ENCODE measurements around the gene NDUFAF8.

The NDUFAF8 gene

DNA sequence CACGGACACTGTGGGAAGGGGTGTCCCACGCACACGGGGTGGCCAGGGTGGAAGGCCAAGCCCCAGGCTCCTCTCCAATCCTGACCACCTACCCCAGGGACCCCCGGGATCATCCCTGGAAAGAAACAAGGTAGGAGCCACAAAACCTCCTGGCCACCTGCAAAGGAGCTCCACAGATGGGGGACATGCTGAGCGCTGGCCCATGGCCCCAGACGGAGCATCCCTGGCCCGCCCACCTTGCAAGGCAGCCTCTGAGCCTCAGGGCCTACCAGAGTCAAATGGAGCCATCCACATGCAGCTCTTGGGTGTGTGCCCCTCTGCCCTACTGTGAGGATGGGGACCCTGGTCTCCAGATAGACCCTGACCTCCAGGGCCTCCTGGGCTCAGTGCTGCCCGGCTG, 39.7 kb downstream of the NDUFAF8 start:
- no peak for DNase-seq

DNA sequence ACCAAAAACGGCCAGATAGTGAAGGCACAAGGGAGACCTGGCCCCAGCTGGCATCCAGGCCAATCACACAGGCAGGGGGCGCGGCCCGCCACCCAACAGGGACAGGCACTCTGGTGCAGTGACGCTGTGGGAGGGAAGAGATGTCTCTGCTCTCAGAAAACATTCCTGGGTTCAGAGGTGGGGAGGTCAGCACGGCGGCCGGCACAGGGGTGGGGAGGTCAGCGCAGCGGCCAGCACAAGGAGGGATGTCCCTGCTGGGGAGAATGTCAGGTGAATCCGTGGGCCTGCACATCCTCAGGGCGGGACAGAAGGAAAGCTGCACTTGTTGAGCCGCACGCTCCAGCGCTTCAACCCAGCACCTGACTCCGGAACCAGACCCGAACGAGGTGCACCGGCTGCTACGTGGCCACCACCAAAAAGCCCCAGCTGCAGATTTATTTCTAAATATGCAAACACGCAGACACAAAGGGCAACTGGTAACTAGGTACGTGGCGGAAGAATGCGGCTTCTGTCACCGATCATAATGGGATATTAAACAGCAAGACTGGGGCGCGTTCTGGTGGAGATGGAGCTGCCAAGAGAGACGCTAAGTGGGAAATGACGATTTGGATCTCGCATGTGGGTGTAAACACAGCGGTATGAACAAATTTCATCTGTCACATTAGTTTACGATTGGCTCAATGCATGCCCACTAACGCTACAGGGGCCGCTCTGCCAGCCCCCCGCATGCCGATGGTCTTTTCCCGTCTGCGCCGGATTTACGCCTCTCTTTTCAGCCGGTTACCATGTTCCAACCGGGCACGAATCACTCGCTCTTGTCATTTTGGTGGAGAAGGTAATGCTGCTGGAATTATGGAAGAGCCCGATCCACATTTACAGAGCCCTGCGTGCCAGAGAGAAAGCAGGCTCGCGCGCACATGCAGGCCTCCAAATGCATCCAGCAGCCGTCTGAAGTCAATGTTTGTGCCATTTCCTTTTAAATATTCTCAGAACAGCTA, 40.5 kb downstream of the NDUFAF8 start:
- no peak for DNase-seq

DNA sequence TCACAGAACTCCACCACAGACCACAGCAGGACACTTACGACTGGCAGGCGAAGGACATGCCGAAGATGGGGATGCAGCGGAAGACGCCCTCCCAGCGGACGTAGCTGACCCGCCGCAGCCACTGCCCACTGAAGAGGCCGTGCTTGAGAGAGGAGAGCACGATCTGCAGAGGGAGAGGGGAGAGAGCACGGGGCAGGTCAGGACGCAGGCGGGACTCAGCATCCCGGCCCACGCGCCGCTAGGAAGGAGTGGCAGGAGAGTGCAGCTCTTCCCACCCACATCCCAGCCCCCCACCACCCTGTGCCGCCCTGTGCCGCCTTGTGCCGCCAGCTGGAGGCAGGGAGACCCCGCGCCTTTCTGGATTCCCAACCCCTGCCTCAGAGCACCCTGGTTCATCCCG, 41.5 kb downstream of the NDUFAF8 start:
- DNase-seq = no peak

DNA sequence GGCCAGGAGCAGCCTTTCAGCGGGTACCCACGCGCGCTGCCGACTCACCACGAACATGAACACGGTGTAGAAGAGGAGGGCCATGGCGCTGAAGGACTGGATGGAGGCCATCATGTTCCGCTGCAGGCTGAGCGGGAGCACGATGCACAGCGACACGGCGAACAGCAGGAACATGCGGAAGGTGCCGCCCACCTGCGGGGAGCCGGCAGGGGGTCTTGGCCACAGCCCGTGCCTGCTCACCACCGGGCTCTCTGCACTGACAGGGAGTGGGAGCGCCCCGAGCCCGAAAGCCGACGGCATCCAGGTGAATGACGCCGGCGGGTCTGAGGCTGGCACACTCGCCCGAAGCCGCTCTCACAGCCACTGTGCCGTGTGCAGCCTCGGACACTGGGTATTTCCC, 43.0 kb downstream of the NDUFAF8 start:
- DNase-seq = no peak

DNA sequence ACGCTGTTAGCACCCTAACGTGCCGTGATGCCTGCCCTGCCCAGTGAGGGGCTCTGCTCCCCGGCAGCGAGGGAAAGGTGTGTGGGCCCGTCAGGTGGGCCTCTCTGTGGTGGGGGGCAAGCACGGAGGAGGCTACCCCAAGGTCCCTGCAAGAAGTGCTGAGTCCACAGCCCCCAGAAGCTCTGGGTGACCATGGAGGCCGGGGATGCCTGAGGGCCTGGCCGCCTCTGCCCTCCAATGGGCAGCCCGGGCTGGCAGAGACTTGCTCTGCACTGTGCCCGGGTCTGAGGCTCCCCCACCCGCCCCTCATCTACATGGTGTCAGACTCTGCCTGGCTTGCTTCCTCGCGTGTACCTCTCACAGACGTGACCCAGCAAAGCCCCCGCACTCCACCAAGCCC, 43.8 kb downstream of the NDUFAF8 start:
- DNase-seq = no peak

DNA sequence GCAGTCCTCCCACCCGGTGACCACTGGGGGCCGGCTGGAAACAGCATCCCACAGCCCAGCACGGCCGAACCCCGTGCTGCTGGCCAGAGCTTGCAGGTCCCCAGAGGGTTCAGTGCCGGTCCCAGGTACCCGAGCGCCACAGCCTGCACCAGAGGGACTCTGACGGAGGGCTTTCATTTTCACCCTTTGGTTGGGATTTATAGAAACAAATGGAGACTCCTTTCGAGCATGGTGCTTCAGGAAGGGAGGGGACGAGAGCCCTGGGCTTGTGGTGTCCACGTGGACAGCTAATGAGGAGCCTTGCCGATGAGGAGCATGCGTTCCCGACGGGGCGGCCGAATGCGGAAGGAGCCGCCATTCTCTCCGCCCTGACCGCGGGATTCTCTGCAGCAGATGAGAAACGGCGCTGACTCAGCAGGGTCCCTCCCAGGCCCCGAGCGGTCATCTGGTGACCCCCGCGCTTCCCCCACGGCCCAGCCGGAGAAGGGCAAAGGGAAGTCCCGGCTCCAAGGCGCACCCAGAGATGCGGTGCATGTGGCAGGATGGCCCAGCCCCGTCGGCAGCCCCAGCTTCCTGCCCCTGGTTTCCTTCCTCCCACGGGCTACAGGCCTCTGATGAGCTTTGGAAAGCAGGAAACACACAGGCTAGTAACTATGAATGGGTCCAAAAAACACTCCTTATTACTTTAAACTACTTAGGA, 46.2 kb downstream of the NDUFAF8 start:
- peak; percentile 48 for DNase-seq

DNA sequence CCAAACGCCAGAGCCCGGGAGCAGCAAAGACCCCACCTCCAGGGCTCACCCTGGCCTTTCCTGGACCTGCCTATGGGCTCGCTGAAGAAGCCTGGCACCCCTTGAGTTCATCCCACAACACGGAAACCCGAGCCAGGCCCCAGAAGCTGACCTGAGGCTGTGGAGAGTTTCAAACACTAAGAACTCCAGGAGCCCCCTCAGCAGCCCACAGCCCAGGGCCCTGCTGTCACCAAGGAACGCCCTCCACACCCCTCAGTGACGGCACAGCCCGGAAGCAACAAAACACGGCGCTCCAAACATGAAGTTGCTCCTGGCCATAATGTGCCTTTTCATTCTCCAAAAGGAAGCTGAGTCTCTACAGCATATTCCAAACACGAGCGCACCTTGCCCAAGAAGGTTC, 46.8 kb downstream of the NDUFAF8 start:
- DNase-seq = no peak

DNA sequence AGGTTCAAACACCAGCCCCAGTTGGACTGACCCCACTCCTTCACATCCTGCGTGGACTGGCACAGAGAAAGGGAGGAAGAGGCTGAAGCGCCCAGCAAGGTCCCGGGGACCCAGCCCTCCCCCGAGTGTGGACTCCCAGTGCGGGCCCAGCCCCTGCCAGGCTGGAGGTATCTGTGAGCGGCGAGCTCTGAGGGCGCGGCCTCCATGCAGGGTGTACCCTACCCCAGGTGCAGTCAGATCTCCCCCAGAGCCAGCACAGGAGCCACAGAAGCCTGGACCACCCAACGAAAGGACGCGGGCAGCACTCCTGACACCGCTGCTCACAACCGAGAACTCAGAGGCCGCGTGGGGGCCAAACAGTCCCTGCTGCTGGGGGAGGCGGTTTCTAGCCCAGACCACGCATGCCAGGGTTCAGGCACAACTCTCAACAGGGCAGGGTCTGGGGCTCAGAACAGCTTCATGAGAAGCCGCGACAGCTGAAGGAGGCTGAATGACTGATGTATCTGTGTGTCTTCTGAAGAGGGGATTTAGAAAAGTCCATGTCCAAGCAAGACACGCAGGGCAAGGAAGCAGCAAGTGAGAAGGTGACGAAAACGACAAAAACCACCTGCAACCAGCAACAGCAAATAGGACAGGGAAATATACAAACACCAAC, 47.5 kb downstream of the NDUFAF8 start:
- DNase-seq = no peak

DNA sequence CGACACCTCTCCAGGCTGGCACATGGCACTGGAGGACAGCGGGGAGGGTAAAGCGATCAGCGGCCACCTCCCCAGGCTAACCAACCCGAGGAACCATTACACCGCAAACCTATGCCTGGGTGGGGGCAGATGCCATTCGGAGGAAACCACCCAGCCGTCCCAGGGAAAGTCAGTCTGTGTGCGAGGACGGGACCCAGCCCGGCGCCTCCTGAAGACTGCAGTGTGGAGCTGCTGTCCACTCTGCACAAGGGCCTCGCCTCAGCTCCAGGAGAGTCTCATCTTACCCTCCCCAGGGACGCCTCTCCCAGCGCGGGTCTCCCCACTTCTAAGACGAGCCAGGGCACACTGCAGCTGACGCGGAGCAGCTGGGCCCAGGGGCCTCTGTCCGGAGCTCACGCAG, 48.0 kb downstream of the NDUFAF8 start:
- no peak for DNase-seq

DNA sequence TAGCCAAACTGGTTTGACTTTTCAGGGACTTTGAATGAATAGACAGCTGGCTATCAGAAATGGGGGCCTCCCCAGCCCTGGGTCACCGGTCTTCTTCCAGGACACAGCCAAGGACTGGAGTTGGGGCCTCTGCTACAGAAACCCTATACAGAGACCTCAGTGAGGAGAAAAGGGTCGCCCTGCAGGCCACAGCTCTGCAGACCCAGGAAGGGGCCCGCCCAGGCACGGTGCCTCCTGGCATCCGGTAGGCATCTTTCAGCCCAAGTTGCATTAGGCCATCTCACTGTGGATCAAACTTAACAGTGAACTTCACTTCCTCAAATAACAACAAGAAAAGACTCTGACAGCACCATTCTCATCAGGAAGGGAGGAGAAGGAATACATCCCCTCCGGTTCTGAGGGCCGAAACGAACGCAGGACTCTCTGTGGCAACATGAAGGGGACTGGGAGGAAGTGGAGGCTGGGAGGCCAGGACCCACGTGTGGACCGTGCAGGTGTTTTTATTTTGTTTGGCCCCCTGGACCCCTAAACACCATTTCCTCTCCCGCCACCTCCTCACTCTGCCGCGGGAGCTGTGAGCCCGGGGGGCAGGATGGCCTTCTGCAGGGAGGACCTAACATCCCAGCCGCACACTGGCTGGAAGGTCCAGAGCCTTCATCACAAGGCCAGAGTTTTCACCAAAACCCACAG, 48.8 kb downstream of the NDUFAF8 start:
- DNase-seq = no peak

DNA sequence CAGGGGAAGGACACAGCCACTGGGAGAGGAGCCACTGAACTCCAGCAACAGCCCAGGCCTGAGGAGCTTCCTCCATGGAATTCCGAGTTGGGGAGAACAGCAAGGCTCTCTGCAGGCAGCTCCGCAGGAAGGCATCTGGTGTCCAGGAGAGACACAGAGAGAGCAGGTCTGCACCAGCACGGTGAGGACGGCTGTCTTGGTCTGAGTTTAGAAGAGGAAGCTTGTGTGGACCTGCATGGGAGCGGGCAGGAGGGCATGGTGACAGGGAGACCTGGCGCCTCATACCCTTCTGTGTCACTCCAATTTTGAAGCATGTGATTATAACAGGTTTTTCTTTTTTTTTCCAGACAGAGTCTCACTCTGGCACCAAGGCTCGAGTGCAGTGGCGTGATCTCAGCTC, 49.6 kb downstream of the NDUFAF8 start:
- no peak for DNase-seq

DNA sequence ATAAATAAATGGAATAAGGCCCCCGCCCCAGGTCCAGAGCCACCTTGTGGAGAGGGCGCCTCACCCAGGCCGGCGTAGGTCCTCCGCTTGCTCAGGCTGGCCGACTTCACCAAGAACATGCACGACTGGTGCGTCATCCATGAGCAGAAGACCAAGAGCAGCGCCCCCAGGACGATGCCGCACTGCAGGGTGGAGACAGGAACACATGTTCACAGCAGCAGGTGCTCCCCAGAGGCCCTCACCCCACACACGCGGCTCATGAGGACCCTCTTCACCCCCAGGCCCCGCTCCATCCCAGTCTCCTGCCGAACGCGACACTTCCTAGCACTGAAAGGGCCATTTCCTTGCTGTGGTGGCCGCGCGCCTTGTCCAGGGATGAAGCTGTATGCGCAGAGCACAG, 50.5 kb downstream of the NDUFAF8 start:
- DNase-seq = no peak

DNA sequence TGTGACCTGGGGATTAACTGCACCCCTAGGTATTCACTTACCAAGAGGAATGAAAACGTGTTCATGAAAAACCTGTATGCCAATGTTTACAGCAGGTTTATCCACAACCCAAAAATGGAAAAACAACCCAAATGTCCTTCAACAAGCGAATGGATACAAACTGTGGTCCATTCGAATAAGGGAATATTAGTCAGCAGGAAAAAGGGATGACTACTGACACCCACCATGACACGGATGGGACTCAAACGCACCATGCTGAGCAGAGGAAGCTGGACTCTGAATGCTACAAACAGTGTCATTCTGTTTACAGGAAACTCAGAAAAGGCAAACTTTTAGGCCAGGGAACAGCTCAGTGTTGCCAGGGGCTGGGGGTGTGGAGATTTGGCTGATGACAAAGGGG, 51.1 kb downstream of the NDUFAF8 start:
- no peak for DNase-seq
